A549 (cell line): Measurements from ENCODE around the gene LMTK2. TPM values are rescaled to one million over a fixed set of nuclear protein-coding genes. Genes with fewer than 3 reads are reported as not detected.

ENCODE experiments used
- ATAC-seq, 2 experiments: fragments of 200-7000 bp in 1 of 2; fragments of >200 bp in 1 of 2; cut with Nextera tagmentation in 1 of 2; cut with Tn5 transposase in 1 of 2; 3 replicates each; pipeline versions ENCODE4 v1.8.0 to v1.9.1; 2018 to 2020; ENCODE audit warnings: mild to moderate bottlenecking in 1 of 2, moderate library complexity in 1 of 2
- CTCF ChIA-PET: fragments of 300-600 bp; sonication (Branson Sonifier 250); formaldehyde crosslinking; extraction: SDS; loops from one replicate; lab custom pipeline; 2021; ENCODE audit warnings: antibody characterized with exemption, inconsistent platforms; lab: Yijun Ruan, JAX
- POLR2A ChIA-PET: fragments of 350-600 bp; formaldehyde crosslinking; extraction: SDS; loops from one replicate; lab custom pipeline; 2021; ENCODE audit warnings: antibody characterized with exemption, inconsistent platforms; lab: Yijun Ruan, JAX
- DNase-seq, 2 experiments: peaks; one replicate each; pipeline versions ENCODE4 v3.0.0 to v3.0.0-alpha.2; 2011 to 2016; ENCODE audit warnings: low read depth in 1 of 2, low spot score in 1 of 2
- FAIRE-seq: peaks from 2 replicates; lab custom pipeline; 2011; peaks lifted over from hg19 to GRCh38; lab: Jason Lieb, UNC
- H3K27ac ChIP-seq, 2 experiments: fragments of >200 bp; sonication (Bioruptor Twin); formaldehyde crosslinking; 3 replicates each; pipeline ENCODE4 v1.5.1; 2016 to 2017
- H3K4me1 ChIP-seq: fragments of >200 bp; sonication (Bioruptor Twin); formaldehyde crosslinking; 3 replicates; pipeline ENCODE4 v1.6.1; 2016
- H3K4me2 ChIP-seq: fragments of >200 bp; sonication (Bioruptor Twin); formaldehyde crosslinking; 3 replicates; pipeline ENCODE4 v1.6.1; 2016
- H3K4me3 ChIP-seq: fragments of >200 bp; sonication (Bioruptor Twin); formaldehyde crosslinking; 3 replicates; pipeline ENCODE4 v1.5.1; 2016
- H3K9me3 ChIP-seq: fragments of >200 bp; sonication (Bioruptor Twin); formaldehyde crosslinking; 3 replicates; pipeline ENCODE4 v1.6.1; 2016
- ATOH8 ChIP-seq: fragments of 250-450 bp; sonication (Bioruptor Pico); IDR thresholded peaks from 2 replicates; pipeline ENCODE4 v1.5.0; 2020; ENCODE audit warnings: low read depth, mild to moderate bottlenecking, moderate library complexity
- BHLHE40 ChIP-seq: IDR thresholded peaks from 2 replicates; pipeline ENCODE4 v1.6.1; 2012; ENCODE audit warnings: low read depth, low read length, inconsistent platforms
- CBX2 ChIP-seq: fragments of 200-600 bp; sonication (generic); IDR thresholded peaks from 2 replicates; pipeline ENCODE4 v1.6.1; 2016; ENCODE audit warnings: low read depth, mild to moderate bottlenecking, borderline replicate concordance
- CEBPB ChIP-seq, 2 experiments: fragments of >200 bp in 1 of 2; sonication (Bioruptor Twin) in 1 of 2; formaldehyde crosslinking in 1 of 2; IDR thresholded peaks; 2 replicates each; pipeline ENCODE4 v1.6.1; 2012 to 2016
- CHD2 ChIP-seq: fragments of 150-350 bp; IDR thresholded peaks from 2 replicates; pipeline ENCODE4 v1.6.1; 2014; ENCODE audit warnings: low read length; ENCODE audit not compliant: partially characterized antibody
- CHD4 ChIP-seq: fragments of 200-600 bp; sonication (generic); IDR thresholded peaks from 2 replicates; pipeline ENCODE4 v1.6.1; 2016; ENCODE audit warnings: antibody characterized with exemption, mild to moderate bottlenecking, borderline replicate concordance
- CTCF ChIP-seq: fragments of >200 bp; sonication (Bioruptor Twin); formaldehyde crosslinking; IDR thresholded peaks from 3 replicates; pipeline ENCODE4 v1.5.1; 2016
- EHF ChIP-seq: fragments of 250-450 bp; sonication (Bioruptor Pico); IDR thresholded peaks from 2 replicates; pipeline ENCODE4 v1.5.0; 2020; ENCODE audit warnings: mild to moderate bottlenecking
- ESRRA ChIP-seq: fragments of 150-350 bp; IDR thresholded peaks from 2 replicates; pipeline ENCODE4 v1.6.1; 2014; ENCODE audit warnings: mild to moderate bottlenecking, low read length, borderline replicate concordance
- FOSL2 ChIP-seq, 2 experiments: fragments of 450-650 bp in 1 of 2; fragments of >200 bp in 1 of 2; sonication (Bioruptor Twin) in 1 of 2; formaldehyde crosslinking; IDR thresholded peaks; 2 replicates each; pipeline versions ENCODE4 v1.5.0 to v1.6.1; 2016 to 2020; ENCODE audit warnings: mild to moderate bottlenecking in 1 of 2, moderate library complexity in 1 of 2
- HDAC2 ChIP-seq: fragments of 200-600 bp; sonication (generic); IDR thresholded peaks from 2 replicates; pipeline ENCODE4 v1.6.1; 2016
- HMGXB4 ChIP-seq: fragments of 250-450 bp; sonication (Bioruptor Pico); IDR thresholded peaks from 2 replicates; pipeline ENCODE4 v1.5.0; 2021; ENCODE audit warnings: mild to moderate bottlenecking, moderate library complexity, borderline replicate concordance
- JUN ChIP-seq, 2 experiments: fragments of >200 bp; sonication (Bioruptor Twin); formaldehyde crosslinking; IDR thresholded peaks; 2 replicates in 1 of 2; 3 replicates in 1 of 2; pipeline ENCODE4 v1.6.1; 2016 to 2017
- MAZ ChIP-seq: fragments of 150-350 bp; IDR thresholded peaks from 2 replicates; pipeline ENCODE4 v1.6.1; 2014; ENCODE audit warnings: antibody characterized with exemption, low read depth, low read length, borderline replicate concordance
- MYC ChIP-seq: IDR thresholded peaks from 2 replicates; pipeline ENCODE4 v1.6.1; 2012; ENCODE audit warnings: mild to moderate bottlenecking, inconsistent platforms, low read length, improper control_type of control experiment, borderline replicate concordance
- POLR2AphosphoS2 ChIP-seq: conservative IDR thresholded peaks from 2 replicates; pipeline ENCODE4 v1.6.1; 2012; ENCODE audit warnings: low read length, improper control_type of control experiment, inconsistent platforms
- RARB ChIP-seq: fragments of 250-450 bp; sonication (Bioruptor Pico); IDR thresholded peaks from 2 replicates; pipeline ENCODE4 v1.8.0; 2021; ENCODE audit warnings: mild to moderate bottlenecking, moderate library complexity
- SREBF2 ChIP-seq: fragments of 450-650 bp; IDR thresholded peaks from 2 replicates; pipeline ENCODE4 v1.6.1; 2014; ENCODE audit warnings: mild to moderate bottlenecking, moderate library complexity
- ZFP36 ChIP-seq: fragments of 450-650 bp; IDR thresholded peaks from 2 replicates; pipeline ENCODE4 v1.6.1; 2014; ENCODE audit warnings: borderline replicate concordance; ENCODE audit not compliant: partially characterized antibody
- ZNF302 ChIP-seq: fragments of 250-450 bp; sonication (Bioruptor Pico); IDR thresholded peaks from 2 replicates; pipeline ENCODE4 v1.9.0; 2021; ENCODE audit warnings: inconsistent platforms, mild to moderate bottlenecking, moderate library complexity
- WGBS: methylation state at CpG from one replicate; pipeline ENCODE4 v1.1.6; 2017; ENCODE audit errors: missing lambda C conversion rate; 5-methylcytosine and 5-hydroxymethylcytosine counted together
- polyA plus RNA-seq, 4 experiments: library from polyadenylated mRNA; depleted of rRNA in 3 of 4; stranded (reverse); fragments of >200 nt; fragmentation: RNase III in 1 of 4; extraction: RNeasy Plus Mini Kit Qiagen cat#74134 plus additional on column Dnase treatment in 1 of 4; gene quantifications; 2 replicates in 3 of 4; 3 replicates in 1 of 4; pipeline ENCODE4 v1.2.3, GENCODE V29; 2011 to 2017
- TF ChIP-seq, protein P1 (sequence below): fragments of >200 bp; sonication (Bioruptor Twin); formaldehyde crosslinking; IDR thresholded peaks from 3 replicates; pipeline ENCODE4 v1.6.1; 2016

The LMTK2 gene
- polyA plus RNA-seq, 2 of the 4 experiments (the other 2 are of a cell fraction), result 7.9 to 13.0 TPM

- TF ChIP-seq MYC (no peak), CBX2 (no peak), SREBF2 (no peak), ZNF302 (CRISPR knock-in tag) (no peak), POLR2AphosphoS2 (no peak)
- TF ChIP-seq, all 56 proteins: peak for 0
- no peak for FAIRE-seq
- Histone ChIP-seq H3K4me3 (no peak overlapping the region), H3K4me2 (peak overlapping the region; percentile 68), H3K9me3 (no peaks in the 10 kb centered on the region), H3K27ac (peak overlapping the region; percentile 55 to 84), H3K4me1 (peaks cover 60% of the 10 kb centered on the region)
- CTCF ChIA-PET, result interaction anchor here (1.0 to 4.0 kb wide), 6 partner anchors 10 to 111 kb away, joined by 3 to 16 read pairs (median 4); partner anchors contain the start of gene LMTK2
- ATAC-seq, result no peak
- POLR2A ChIA-PET, result interaction anchor here (0.6 kb wide), 1 partner anchor 1016 kb away, joined by 3 read pairs; the partner anchor contains the start of gene SDHAF3
- no peak for DNase-seq
- WGBS, result 83% methylated on average over 4 of the region's 4 CpGs
Observed at GRCh38 chr7:98133181-98133580, 26.5 kb downstream of the LMTK2 start.

GRCh38 chr7:98133621-98134303, 27.1 kb downstream of the LMTK2 start:
- peak overlapping the region; percentile 68 for H3K4me2 ChIP-seq
- H3K9me3 ChIP-seq, result no peaks in the 10 kb centered on the region
- peaks cover 60% of the 10 kb centered on the region for H3K4me1 ChIP-seq
- peak in 1 of 2 experiments; percentile 19 for DNase-seq
- peak overlapping the region; percentile 55 to 84 for H3K27ac ChIP-seq
- WGBS, result 33% methylated on average over 4 of the region's 4 CpGs
- H3K4me3 ChIP-seq, result no peak overlapping the region
- FAIRE-seq, result no peak
- POLR2A ChIA-PET, result interaction anchor here (0.6 to 1.3 kb wide), 2 partner anchors 23 to 1016 kb away, joined by 3 read pairs; partner anchors contain the start of gene SDHAF3
- ATAC-seq, result peak in 1 of 2 experiments; percentile 9; a peak in 1 of 6 replicates
- CTCF ChIA-PET, result interaction anchor here (0.6 to 4.0 kb wide), 9 partner anchors 9 to 115 kb away, joined by 3 to 16 read pairs (median 3); partner anchors contain the start of gene LMTK2
- TF ChIP-seq, protein P1, sequence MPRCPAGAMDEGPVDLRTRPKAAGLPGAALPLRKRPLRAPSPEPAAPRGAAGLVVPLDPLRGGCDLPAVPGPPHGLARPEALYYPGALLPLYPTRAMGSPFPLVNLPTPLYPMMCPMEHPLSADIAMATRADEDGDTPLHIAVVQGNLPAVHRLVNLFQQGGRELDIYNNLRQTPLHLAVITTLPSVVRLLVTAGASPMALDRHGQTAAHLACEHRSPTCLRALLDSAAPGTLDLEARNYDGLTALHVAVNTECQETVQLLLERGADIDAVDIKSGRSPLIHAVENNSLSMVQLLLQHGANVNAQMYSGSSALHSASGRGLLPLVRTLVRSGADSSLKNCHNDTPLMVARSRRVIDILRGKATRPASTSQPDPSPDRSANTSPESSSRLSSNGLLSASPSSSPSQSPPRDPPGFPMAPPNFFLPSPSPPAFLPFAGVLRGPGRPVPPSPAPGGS, result no peak
- TF ChIP-seq FOSL2 (IDR thresholded peaks at IDR 0.05), result no peak
- peak; percentile 37; the same call in 1 of the 2 replicates for TF ChIP-seq FOSL2 (CRISPR knock-in tag; IDR thresholded peaks at IDR 0.05)

GRCh38 chr7:98134420-98135228, 28.0 kb downstream of the LMTK2 start:
- no peak for DNase-seq
- Histone ChIP-seq H3K4me3 (no peak overlapping the region), H3K9me3 (no peaks in the 10 kb centered on the region), H3K4me1 (peaks cover 60% of the 10 kb centered on the region), H3K27ac (peak overlapping the region in 1 of 2 experiments; percentile 84; a peak in 4 of 6 replicates), H3K4me2 (peak overlapping the region; percentile 68)
- no peak for FAIRE-seq
- ATAC-seq, result no peak
- POLR2A ChIA-PET, result interaction anchor here (1.3 kb wide), 1 partner anchor 24 kb away, joined by 3 read pairs; no protein-coding TSS in a partner anchor
- WGBS, result 94% methylated on average over 9 of the region's 9 CpGs
- CTCF ChIA-PET, result interaction anchor here (0.6 to 4.0 kb wide), 9 partner anchors 11 to 116 kb away, joined by 3 to 16 read pairs (median 3); no protein-coding TSS in a partner anchor
- TF ChIP-seq EHF, result no peak
- no peak for TF ChIP-seq ESRRA
- TF ChIP-seq ATOH8 (CRISPR knock-in tag), result no peak
- no peak for TF ChIP-seq CTCF
- TF ChIP-seq BHLHE40, result no peak
- TF ChIP-seq HMGXB4 (CRISPR knock-in tag), result no peak
- no peak for TF ChIP-seq CEBPB (IDR thresholded peaks at IDR 0.05)
- no peak for TF ChIP-seq RARB
- TF ChIP-seq JUN (IDR thresholded peaks at IDR 0.05), result no peak
- TF ChIP-seq MAZ, result no peak
- no peak for TF ChIP-seq POLR2AphosphoS2
- no peak for TF ChIP-seq HDAC2
- TF ChIP-seq CHD2, result no peak
- TF ChIP-seq ZFP36, result no peak
- no peak for TF ChIP-seq CHD4
